Skeletal muscle cell (primary cell): ENCODE data around the gene PPY.
"Not testable (repeated sequence)": the region's sequence is repeated elsewhere in the genome, so short reads cannot be mapped to it uniquely, and the experiment has no call there.

ENCODE experiments used
- DNase-seq: peaks from one replicate; pipeline ENCODE4 v3.0.0-alpha.2; 2010; ENCODE audit warnings: low read depth
- H3K4me3 ChIP-seq: 2 replicates; pipeline ENCODE4 v1.5.1; 2011; ENCODE audit warnings: low read depth, mild to moderate bottlenecking, control low read depth, low read length, moderate library complexity

The PPY gene

GRCh38 chr17:43942051-43942685 lies at the start of gene PPY:
Gene PPY, minus strand, starts transcription at chr17:43942476. Its CDS starts 822 bp downstream, at chr17:43941654.
- no peak for DNase-seq

GRCh38 chr17:43988301-43988700 lies 46.0 kb upstream of the PPY start:
- DNase-seq = no peak
- H3K4me3 ChIP-seq = no peak overlapping the region

More at GRCh38 chr17:43942051-43942685, at the start of gene PPY:
- no peak within 1 kb of the TSS for H3K4me3 ChIP-seq

GRCh38 chr17:43987131-43988021 lies 45.1 kb upstream of the PPY start:
- no peak for DNase-seq
- H3K4me3 ChIP-seq = no peak overlapping the region

- H3K4me3 ChIP-seq = no peak overlapping the region
- DNase-seq = no peak
These were observed 44.1 kb upstream of the PPY start for GRCh38 chr17:43986225-43986981.

- peak overlapping the region; percentile 55 for H3K4me3 ChIP-seq
These were observed 42.2 kb upstream of the PPY start for GRCh38 chr17:43984521-43984920.

GRCh38 chr17:43983515-43984411 lies 41.5 kb upstream of the PPY start:
- H3K4me3 ChIP-seq = peak overlapping the region; percentile 55
- DNase-seq = no peak

More at GRCh38 chr17:43984521-43984920, 42.2 kb upstream of the PPY start:
- DNase-seq = no peak

GRCh38 chr17:43983196-43983514 lies 40.9 kb upstream of the PPY start:
- peak overlapping the region; percentile 55 for H3K4me3 ChIP-seq
- no peak for DNase-seq

GRCh38 chr17:43982171-43982570 lies 39.9 kb upstream of the PPY start:
- H3K4me3 ChIP-seq = no peak overlapping the region
- DNase-seq = no peak

GRCh38 chr17:43979671-43980070 lies 37.4 kb upstream of the PPY start:
- no peak for DNase-seq
- no peak overlapping the region for H3K4me3 ChIP-seq

- DNase-seq = no peak
- H3K4me3 ChIP-seq = no peak overlapping the region
These were observed 36.7 kb upstream of the PPY start for GRCh38 chr17:43979011-43979410.

- H3K4me3 ChIP-seq = no peak overlapping the region
- no peak for DNase-seq
These were observed 35.8 kb upstream of the PPY start for GRCh38 chr17:43978078-43978477.

GRCh38 chr17:43976963-43977837 lies 34.9 kb upstream of the PPY start:
- DNase-seq = no peak
- no peak overlapping the region for H3K4me3 ChIP-seq

- DNase-seq = no peak
- no peak overlapping the region for H3K4me3 ChIP-seq
These were observed 33.6 kb upstream of the PPY start for GRCh38 chr17:43975898-43976297.

- H3K4me3 ChIP-seq = no peak overlapping the region
- no peak for DNase-seq
These were observed 32.3 kb upstream of the PPY start for GRCh38 chr17:43974382-43975266.

GRCh38 chr17:43972444-43973212 lies 30.4 kb upstream of the PPY start:
- DNase-seq, H3K4me3 ChIP-seq: not testable (repeated sequence)

- not testable (repeated sequence) for H3K4me3 ChIP-seq, DNase-seq
These were observed 29.2 kb upstream of the PPY start for GRCh38 chr17:43971436-43971835.

GRCh38 chr17:43970366-43970765 lies 28.1 kb upstream of the PPY start:
- no peak for DNase-seq
- no peak overlapping the region for H3K4me3 ChIP-seq
